ENCODE data around the gene CSF1.

The CSF1 gene

GRCh38 chr1:109923131-109923945, 12.7 kb downstream of the CSF1 start:
- DNase-seq = no peak

GRCh38 chr1:109923946-109924275, 13.3 kb downstream of the CSF1 start:
- DNase-seq = no peak

GRCh38 chr1:109924316-109924715, 13.7 kb downstream of the CSF1 start:
- no peak for DNase-seq

GRCh38 chr1:109925159-109925990, 14.7 kb downstream of the CSF1 start:
- DNase-seq = no peak

- no peak for DNase-seq
Observed at GRCh38 chr1:109926662-109927300, 16.1 kb downstream of the CSF1 start.

- DNase-seq = no peak
Observed at GRCh38 chr1:109927356-109927755, 16.7 kb downstream of the CSF1 start.

GRCh38 chr1:109927911-109928321, 17.3 kb downstream of the CSF1 start:
- no peak for DNase-seq

GRCh38 chr1:109928591-109929111, 18.0 kb downstream of the CSF1 start:
- DNase-seq = no peak

- DNase-seq = no peak
Observed at GRCh38 chr1:109929170-109929569, 18.5 kb downstream of the CSF1 start.

- no peak for DNase-seq
Observed at GRCh38 chr1:109929588-109930251, 19.1 kb downstream of the CSF1 start.

GRCh38 chr1:109930252-109930993, 19.8 kb downstream of the CSF1 start:
- DNase-seq = no peak

GRCh38 chr1:109931189-109931731, 20.6 kb downstream of the CSF1 start:
- no peak for DNase-seq

- DNase-seq = no peak
Observed at GRCh38 chr1:109931911-109932636, 21.4 kb downstream of the CSF1 start.

GRCh38 chr1:109932679-109933078, 22.0 kb downstream of the CSF1 start:
- DNase-seq = no peak

GRCh38 chr1:109933856-109934711, 23.4 kb downstream of the CSF1 start:
- DNase-seq = no peak

- no peak for DNase-seq
Observed at GRCh38 chr1:109935451-109935900, 24.8 kb downstream of the CSF1 start.

- no peak for DNase-seq
Observed at GRCh38 chr1:109937738-109938137, 27.1 kb downstream of the CSF1 start.

GRCh38 chr1:109938556-109938955, 27.9 kb downstream of the CSF1 start:
- no peak for DNase-seq

- no peak for DNase-seq
Observed at GRCh38 chr1:109942434-109942833, 31.8 kb downstream of the CSF1 start.

- DNase-seq = no peak
Observed at GRCh38 chr1:109944541-109944940, 33.9 kb downstream of the CSF1 start.
